Measurements from ENCODE around the gene CTNND2.
"Not testable (repeated sequence)": the region's sequence is repeated elsewhere in the genome, so short reads cannot be mapped to it uniquely, and the experiment has no call there.

The CTNND2 gene

GRCh38 chr5:11075035-11075805, 829.0 kb downstream of the CTNND2 start:
- TF ChIP-seq, protein P1, sequence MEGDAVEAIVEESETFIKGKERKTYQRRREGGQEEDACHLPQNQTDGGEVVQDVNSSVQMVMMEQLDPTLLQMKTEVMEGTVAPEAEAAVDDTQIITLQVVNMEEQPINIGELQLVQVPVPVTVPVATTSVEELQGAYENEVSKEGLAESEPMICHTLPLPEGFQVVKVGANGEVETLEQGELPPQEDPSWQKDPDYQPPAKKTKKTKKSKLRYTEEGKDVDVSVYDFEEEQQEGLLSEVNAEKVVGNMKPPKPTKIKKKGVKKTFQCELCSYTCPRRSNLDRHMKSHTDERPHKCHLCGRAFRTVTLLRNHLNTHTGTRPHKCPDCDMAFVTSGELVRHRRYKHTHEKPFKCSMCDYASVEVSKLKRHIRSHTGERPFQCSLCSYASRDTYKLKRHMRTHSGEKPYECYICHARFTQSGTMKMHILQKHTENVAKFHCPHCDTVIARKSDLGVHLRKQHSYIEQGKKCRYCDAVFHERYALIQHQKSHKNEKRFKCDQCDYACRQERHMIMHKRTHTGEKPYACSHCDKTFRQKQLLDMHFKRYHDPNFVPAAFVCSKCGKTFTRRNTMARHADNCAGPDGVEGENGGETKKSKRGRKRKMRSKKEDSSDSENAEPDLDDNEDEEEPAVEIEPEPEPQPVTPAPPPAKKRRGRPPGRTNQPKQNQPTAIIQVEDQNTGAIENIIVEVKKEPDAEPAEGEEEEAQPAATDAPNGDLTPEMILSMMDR (IDR thresholded peaks at IDR 0.05; ENCODE audit: insufficient read depth, low read length, missing control alignments), result no peak
- no peak for DNase-seq (ENCODE audit: low read depth, low spot score)
- H3K4me3 ChIP-seq (ENCODE audit: low read depth, low read length), result no peak overlapping the region
- POLR2A ChIA-PET, result no interaction called here
- CTCF ChIA-PET, result no interaction called here

DNA sequence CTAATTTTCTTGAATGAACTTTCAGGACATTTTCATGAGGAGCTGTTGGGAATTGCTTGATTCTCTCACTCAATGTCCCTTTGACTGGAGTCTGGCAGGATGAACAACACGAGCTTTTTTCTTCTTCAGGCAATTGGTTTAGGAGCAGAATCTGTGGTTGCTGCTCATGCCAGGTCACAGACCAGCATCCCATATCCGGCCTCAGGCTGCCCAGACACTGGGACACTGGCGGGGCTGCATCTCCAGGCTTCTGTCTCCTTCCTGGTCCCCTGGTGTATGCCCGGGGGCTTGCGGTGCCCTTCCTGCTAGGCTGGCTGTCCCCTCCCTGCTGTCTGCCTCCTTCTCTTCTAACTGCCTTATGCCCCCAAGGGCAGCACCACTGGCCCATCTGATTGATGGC, 831.7 kb downstream of the CTNND2 start:
- H3K4me3 ChIP-seq (ENCODE audit: low read depth, low read length), result no peak overlapping the region
- ChIA-PET POLR2A (no interaction called here), CTCF (no interaction called here)
- DNase-seq (ENCODE audit: low read depth, low spot score), result no peak
- TF ChIP-seq, protein P1 (IDR thresholded peaks at IDR 0.05; ENCODE audit: insufficient read depth, low read length, missing control alignments), result no peak

DNA sequence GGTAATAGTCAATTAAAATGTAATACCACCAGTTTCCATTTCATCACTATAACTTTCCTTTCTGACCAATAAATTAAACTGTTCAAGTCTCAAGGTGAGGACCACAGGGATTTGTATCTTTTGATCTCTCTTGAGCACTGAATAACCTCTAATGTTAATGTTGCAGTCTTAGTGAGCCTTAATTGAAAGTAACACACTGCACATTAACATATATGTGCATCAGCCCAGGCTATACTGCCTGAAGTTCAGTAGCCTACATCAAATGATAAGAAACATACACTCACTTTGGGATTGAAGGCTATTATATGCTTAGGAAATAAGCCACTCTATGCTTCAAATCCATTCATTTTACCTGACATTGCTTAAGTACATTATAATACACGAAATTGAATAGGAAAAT, 832.2 kb downstream of the CTNND2 start:
- CTCF ChIA-PET, result no interaction called here
- POLR2A ChIA-PET, result no interaction called here
- DNase-seq (ENCODE audit: low read depth, low spot score), result no peak
- H3K4me3 ChIP-seq (ENCODE audit: low read depth, low read length), result no peak overlapping the region
- TF ChIP-seq, protein P1 (IDR thresholded peaks at IDR 0.05; ENCODE audit: insufficient read depth, low read length, missing control alignments), result no peak

- no peak overlapping the region for H3K4me3 ChIP-seq (ENCODE audit: low read depth, low read length)
- ChIA-PET CTCF (no interaction called here), POLR2A (no interaction called here)
- no peak for DNase-seq (ENCODE audit: low read depth, low spot score)
- TF ChIP-seq, protein P1 (IDR thresholded peaks at IDR 0.05; ENCODE audit: insufficient read depth, low read length, missing control alignments), result no peak
Measured at GRCh38 chr5:11069041-11069440, 835.2 kb downstream of the CTNND2 start.

- CTCF ChIA-PET, result not testable (repeated sequence)
Measured at GRCh38 chr5:11065723-11066122, 838.5 kb downstream of the CTNND2 start.

DNA sequence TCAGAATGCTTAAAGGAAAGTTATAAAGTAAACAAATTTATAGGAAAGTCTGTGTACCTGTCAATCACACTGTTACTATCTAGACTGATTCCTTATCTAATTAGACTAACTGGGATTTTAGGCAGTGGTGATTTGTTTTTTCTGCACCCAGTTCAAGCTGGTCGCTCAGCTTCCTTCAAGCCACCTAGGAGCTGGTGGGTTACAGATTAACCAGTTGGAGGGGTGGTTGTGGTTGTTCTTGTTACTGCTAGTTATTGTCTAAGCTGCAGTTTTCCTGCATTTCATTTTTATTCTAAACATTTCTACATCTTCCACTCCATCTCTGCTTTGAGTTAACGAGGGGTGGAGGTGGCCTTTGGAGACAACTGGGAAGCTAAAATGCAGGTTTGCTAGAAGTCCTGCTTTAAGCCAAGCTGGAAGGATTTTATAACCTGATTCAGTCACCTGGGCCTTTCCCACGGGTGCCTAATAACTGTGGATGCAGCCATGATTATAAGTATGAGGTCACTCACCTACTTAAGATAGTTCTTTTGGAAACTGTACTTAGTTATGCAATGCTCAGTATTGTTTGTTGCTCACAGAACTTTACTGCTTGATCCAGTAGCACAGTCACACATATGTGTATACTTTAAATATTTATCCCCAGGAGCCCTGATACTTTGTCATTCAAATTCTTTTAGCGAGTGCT, 839.3 kb downstream of the CTNND2 start:
- TF ChIP-seq, protein P1 (IDR thresholded peaks at IDR 0.05; ENCODE audit: insufficient read depth, low read length, missing control alignments), result no peak
- H3K4me3 ChIP-seq (ENCODE audit: low read depth, low read length), result no peak overlapping the region
- ChIA-PET CTCF (no interaction called here), POLR2A (no interaction called here)
- DNase-seq (ENCODE audit: low read depth, low spot score), result no peak

More at GRCh38 chr5:11065723-11066122, 838.5 kb downstream of the CTNND2 start:
- H3K4me3 ChIP-seq (ENCODE audit: low read depth, low read length); DNase-seq (ENCODE audit: low read depth, low spot score); POLR2A ChIA-PET: not testable (repeated sequence)
